WTC11 (cell line): ENCODE measurements around the gene ZNF155.

Source experiments
- ATF1 ChIP-seq: sonication (generic); formaldehyde crosslinking; IDR thresholded peaks from 2 replicates; pipeline ENCODE4 v1.8.1; 2023; ENCODE audit warnings: mild to moderate bottlenecking, moderate library complexity, missing genetic modification reagents
- ATF3 ChIP-seq: sonication (generic); formaldehyde crosslinking; conservative IDR thresholded peaks from 2 replicates; pipeline ENCODE4 v1.8.1; 2022; ENCODE audit warnings: mild to moderate bottlenecking, missing genetic modification reagents
- CBFB ChIP-seq: sonication (generic); formaldehyde crosslinking; IDR thresholded peaks from 2 replicates; pipeline ENCODE4 v1.8.1; 2022; ENCODE audit warnings: mild to moderate bottlenecking, low read depth, missing genetic modification reagents
- CTCF ChIP-seq: fragments of 200-600 bp; IDR thresholded peaks from 2 replicates; pipeline ENCODE4 v1.8.0; 2022; ENCODE audit warnings: antibody characterized with exemption
- E2F1 ChIP-seq: sonication (generic); formaldehyde crosslinking; IDR thresholded peaks from 2 replicates; pipeline ENCODE4 v1.8.0; 2022; ENCODE audit warnings: mild to moderate bottlenecking, missing genetic modification reagents
- FOXK1 ChIP-seq: sonication (generic); formaldehyde crosslinking; IDR thresholded peaks from 2 replicates; pipeline ENCODE4 v1.8.0; 2022; ENCODE audit warnings: mild to moderate bottlenecking, moderate library complexity, missing genetic modification reagents
- HMGXB4 ChIP-seq: sonication (generic); formaldehyde crosslinking; IDR thresholded peaks from 2 replicates; pipeline ENCODE4 v1.8.1; 2023; ENCODE audit warnings: mild to moderate bottlenecking, moderate library complexity, missing genetic modification reagents
- IRF2 ChIP-seq: sonication (generic); formaldehyde crosslinking; IDR thresholded peaks from 2 replicates; pipeline ENCODE4 v1.8.0; 2022; ENCODE audit warnings: low read depth, missing genetic modification reagents, borderline replicate concordance
- MAX ChIP-seq: sonication (generic); formaldehyde crosslinking; IDR thresholded peaks from 2 replicates; pipeline ENCODE4 v1.8.0; 2022; ENCODE audit warnings: mild to moderate bottlenecking, missing genetic modification reagents
- MYBL2 ChIP-seq: sonication (generic); formaldehyde crosslinking; IDR thresholded peaks from 2 replicates; pipeline ENCODE4 v1.8.1; 2023; ENCODE audit warnings: mild to moderate bottlenecking, moderate library complexity, missing genetic modification reagents
- NFYB ChIP-seq: sonication (generic); formaldehyde crosslinking; conservative IDR thresholded peaks from 2 replicates; pipeline ENCODE4 v1.8.0; 2022; ENCODE audit warnings: low read depth, missing genetic modification reagents
- PRRX2 ChIP-seq: fragments of 250-450 bp; sonication (Bioruptor Pico); IDR thresholded peaks from 2 replicates; pipeline ENCODE4 v1.8.0; 2021; ENCODE audit warnings: mild to moderate bottlenecking
- ZNF121 ChIP-seq: sonication (generic); formaldehyde crosslinking; IDR thresholded peaks from 2 replicates; pipeline ENCODE4 v1.8.0; 2023; ENCODE audit warnings: missing genetic modification reagents
- ZNF671 ChIP-seq: fragments of 250-450 bp; sonication (Bioruptor Pico); IDR thresholded peaks from 2 replicates; pipeline ENCODE4 v1.8.0; 2021; ENCODE audit warnings: mild to moderate bottlenecking

- TF ChIP-seq IRF2 (CRISPR knock-in tag) (no peak), MAX (CRISPR knock-in tag) (no peak), E2F1 (CRISPR knock-in tag) (no peak), CTCF (no peak), NFYB (no peak), FOXK1 (no peak), HMGXB4 (CRISPR knock-in tag) (no peak), MYBL2 (CRISPR knock-in tag) (no peak), ZNF121 (CRISPR knock-in tag) (no peak), ATF1 (CRISPR knock-in tag) (no peak), ZNF671 (CRISPR knock-in tag) (no peak), ATF3 (CRISPR knock-in tag) (no peak), PRRX2 (CRISPR knock-in tag) (no peak), CBFB (CRISPR knock-in tag) (no peak)
Observed at GRCh38 chr19:44042147-44042546, 58.2 kb downstream of the ZNF155 start.
